H1 (cell line): ENCODE results near the gene RANBP9. TPM values are rescaled to one million over a fixed set of nuclear protein-coding genes. Genes with fewer than 3 reads are reported as not detected.

Source experiments
- polyA plus RNA-seq, 7 experiments: library from polyadenylated mRNA; depleted of rRNA in 3 of 7; stranded (reverse) in 5 of 7; unstranded in 2 of 7; fragments of >200 nt in 5 of 7; fragments of 200-250 nt in 2 of 7; gene quantifications; 1 replicate in 5 of 7; 2 replicates in 1 of 7; 4 replicates in 1 of 7; pipeline versions ENCODE4 v1.2.1 to v1.2.3, GENCODE V29; 2011 to 2013; ENCODE audit warnings: missing spikeins in 2 of 7, mixed read lengths in 2 of 7
- total RNA-seq: library from RNA; stranded (reverse); fragmentation: NEBNext Ultra II Directional; extraction: Animal tissue kit (Norgen Biotek cat#: 25700); gene quantifications from 2 replicates; pipeline ENCODE4 v1.2.1, GENCODE V29; 2021
- TF ChIP-seq, protein P1 (sequence below): IDR thresholded peaks from 2 replicates; pipeline ENCODE4 v1.6.1; 2012; ENCODE audit warnings: low read length, inconsistent platforms

The RANBP9 gene
- total and polyA plus RNA-seq, 2 of the 8 experiments (the other 6 are each of a cell fraction or from before 2014, with no cell fraction given) = 13.0 to 36.7 TPM

DNA sequence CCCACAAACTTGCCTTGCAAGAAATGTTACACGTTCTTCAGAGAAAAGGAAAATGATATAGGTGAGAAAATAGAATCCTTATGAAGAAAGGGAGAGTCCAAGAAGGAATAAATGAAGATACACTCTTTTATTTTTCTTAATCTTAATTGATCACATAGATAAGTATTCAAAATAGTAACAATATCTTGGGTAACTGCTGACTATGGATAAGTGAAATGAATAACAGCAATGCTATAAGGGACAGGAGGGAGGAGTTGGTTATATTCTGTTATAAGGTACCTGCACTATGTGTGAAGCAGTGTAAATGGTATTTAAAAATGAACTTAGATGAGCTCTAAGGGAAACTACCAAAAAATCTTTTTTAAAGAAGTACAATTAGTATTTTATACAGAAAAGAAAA, 38.3 kb downstream of the RANBP9 start (continued):
- TF ChIP-seq, protein P1, sequence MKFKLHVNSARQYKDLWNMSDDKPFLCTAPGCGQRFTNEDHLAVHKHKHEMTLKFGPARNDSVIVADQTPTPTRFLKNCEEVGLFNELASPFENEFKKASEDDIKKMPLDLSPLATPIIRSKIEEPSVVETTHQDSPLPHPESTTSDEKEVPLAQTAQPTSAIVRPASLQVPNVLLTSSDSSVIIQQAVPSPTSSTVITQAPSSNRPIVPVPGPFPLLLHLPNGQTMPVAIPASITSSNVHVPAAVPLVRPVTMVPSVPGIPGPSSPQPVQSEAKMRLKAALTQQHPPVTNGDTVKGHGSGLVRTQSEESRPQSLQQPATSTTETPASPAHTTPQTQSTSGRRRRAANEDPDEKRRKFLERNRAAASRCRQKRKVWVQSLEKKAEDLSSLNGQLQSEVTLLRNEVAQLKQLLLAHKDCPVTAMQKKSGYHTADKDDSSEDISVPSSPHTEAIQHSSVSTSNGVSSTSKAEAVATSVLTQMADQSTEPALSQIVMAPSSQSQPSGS = no peak
- TF ChIP-seq, all 59 proteins: peak for 0
